Lung (tissue), 12 donors: Measurements from ENCODE around the gene ENKD1. TPM values are rescaled to one million over a fixed set of nuclear protein-coding genes. Genes with fewer than 3 reads are reported as not detected.
"Not testable (repeated sequence)": the region's sequence is repeated elsewhere in the genome, so short reads cannot be mapped to it uniquely, and the experiment has no call there.

Experiments
- ATAC-seq: fragments of 200-7000 bp; cut with Tn5 transposase; one replicate; pipeline ENCODE4 v1.9.1; 2020; ENCODE audit warnings: moderate number of reproducible peaks; ENCODE audit not compliant: insufficient read depth, low FRiP score
- DNase-seq, 3 donors: peaks; one replicate each; pipeline ENCODE4 v3.0.0-alpha.2; 2013 to 2017
- H3K27ac ChIP-seq, 2 donors: one replicate each; pipeline ENCODE4 v1.5.1; 2013; ENCODE audit warnings: mild to moderate bottlenecking in 2 of 2, moderate library complexity in 2 of 2, control low read depth in 1 of 2, inconsistent platforms in 1 of 2, low read depth in 1 of 2, low read length in 1 of 2
- H3K27me3 ChIP-seq, 3 donors: one replicate each; pipeline ENCODE4 v1.5.1; 2013; ENCODE audit warnings: low read length in 2 of 3; ENCODE audit not compliant: control insufficient read depth in 3 of 3, insufficient read depth in 3 of 3
- H3K36me3 ChIP-seq, 4 donors: one replicate each; pipeline ENCODE4 v1.5.1; 2013; ENCODE audit warnings: low read length in 4 of 4, mild to moderate bottlenecking in 1 of 4, moderate library complexity in 1 of 4; ENCODE audit not compliant: control insufficient read depth in 4 of 4, insufficient read depth in 4 of 4
- H3K4me1 ChIP-seq, 5 donors: one replicate each; pipeline ENCODE4 v1.5.1; 2013; ENCODE audit warnings: low read length in 5 of 5, mild to moderate bottlenecking in 2 of 5, moderate library complexity in 1 of 5; ENCODE audit not compliant: control insufficient read depth in 5 of 5, insufficient read depth in 5 of 5
- H3K4me3 ChIP-seq: one replicate; pipeline ENCODE4 v1.5.1; 2013; ENCODE audit warnings: mild to moderate bottlenecking, control low read depth, moderate library complexity
- H3K9ac ChIP-seq, 2 donors: one replicate each; pipeline ENCODE4 v1.5.1; 2013; ENCODE audit warnings: low read length in 2 of 2, control low read depth in 1 of 2; ENCODE audit not compliant: insufficient read depth in 1 of 2
- H3K9me3 ChIP-seq, 4 donors: one replicate each; pipeline ENCODE4 v1.5.1; 2013; ENCODE audit warnings: low read length in 3 of 4, mild to moderate bottlenecking in 1 of 4, moderate library complexity in 1 of 4; ENCODE audit not compliant: control insufficient read depth in 4 of 4, insufficient read depth in 3 of 4
- WGBS, 2 donors: extraction: QIAGEN DNeasy Blood & Tissue Kit; methylation state at CpG; one replicate each; pipeline ENCODE4 v1.1.7; 2013; 5-methylcytosine and 5-hydroxymethylcytosine counted together
- polyA plus RNA-seq, 2 donors: library from polyadenylated mRNA; stranded (reverse); fragments of 200-250 nt; gene quantifications; one replicate each; pipeline ENCODE4 v1.2.1, GENCODE V29; 2013
- total RNA-seq, 2 donors: library from RNA; depleted of rRNA in 1 of 2; stranded (reverse); fragments of >200 nt in 1 of 2; gene quantifications; one replicate each; pipeline ENCODE4 v1.2.1, GENCODE V29; 2014 to 2021
- TF ChIP-seq, protein P1 (sequence below): IDR thresholded peaks from 2 replicates; pipeline ENCODE4 v1.5.1; 2012; ENCODE audit warnings: mild to moderate bottlenecking; ENCODE audit errors: control extremely low read depth, extremely low read depth
- donor health status: control.
- donor health status: control.
- donor health status: Bipolar disorder and iron deficiency.
- donor health status: healthy.
- donor health status: DM: yes; HTN: yes; CAD: no.

ENKD1 gene
- total and polyA plus RNA-seq, 4 donors: 24.4 to 35.9 (median 31.1) TPM

DNA sequence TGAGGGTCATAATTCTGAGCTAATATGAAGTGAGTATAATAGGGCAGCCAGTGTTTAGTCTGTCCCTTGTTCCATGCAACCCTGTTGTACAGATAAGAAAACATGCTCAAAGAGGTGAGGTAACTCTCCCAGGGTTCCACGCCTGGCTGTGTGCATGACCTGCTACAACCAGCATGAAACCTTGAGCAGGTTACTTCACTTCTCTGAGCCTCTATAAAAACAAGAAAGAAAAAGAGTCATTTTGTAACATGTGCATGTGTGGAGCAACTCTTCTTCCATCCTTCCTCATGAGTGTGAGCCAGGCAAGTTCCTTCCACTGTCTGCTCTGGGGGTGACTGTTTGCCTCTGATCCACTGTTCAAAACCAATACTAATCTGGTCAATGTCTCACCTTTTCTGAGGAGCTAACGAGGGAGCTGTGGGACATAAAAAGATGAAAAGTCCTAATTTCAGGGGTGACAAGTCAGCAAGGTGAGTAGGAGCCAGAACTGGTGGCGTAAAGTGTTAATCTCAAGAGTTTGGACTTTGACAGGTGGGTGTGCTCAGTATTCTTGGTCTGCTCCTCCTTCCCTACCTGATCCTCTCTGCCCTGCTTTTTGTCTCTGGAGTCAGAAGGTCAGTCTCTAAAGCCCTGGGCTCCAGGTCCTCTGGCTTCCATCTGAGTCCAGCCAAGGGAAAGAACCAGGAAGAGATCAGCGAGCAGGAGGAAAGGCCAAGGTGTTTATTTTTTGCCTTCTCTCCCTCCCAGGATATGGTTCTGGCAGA lies 31.1 kb upstream of the ENKD1 start:
- Histone ChIP-seq H3K4me1 (no peaks in the 10 kb centered on the region), H3K27ac (no peak overlapping the region), H3K27me3 (no peaks in the 10 kb centered on the region), H3K9ac (no peak overlapping the region), H3K4me3 (no peak overlapping the region), H3K9me3 (no peaks in the 10 kb centered on the region), H3K36me3 (peaks cover 0 to 8% (median 2%) of the 10 kb centered on the region in 4 donors)
- TF ChIP-seq, protein P1, sequence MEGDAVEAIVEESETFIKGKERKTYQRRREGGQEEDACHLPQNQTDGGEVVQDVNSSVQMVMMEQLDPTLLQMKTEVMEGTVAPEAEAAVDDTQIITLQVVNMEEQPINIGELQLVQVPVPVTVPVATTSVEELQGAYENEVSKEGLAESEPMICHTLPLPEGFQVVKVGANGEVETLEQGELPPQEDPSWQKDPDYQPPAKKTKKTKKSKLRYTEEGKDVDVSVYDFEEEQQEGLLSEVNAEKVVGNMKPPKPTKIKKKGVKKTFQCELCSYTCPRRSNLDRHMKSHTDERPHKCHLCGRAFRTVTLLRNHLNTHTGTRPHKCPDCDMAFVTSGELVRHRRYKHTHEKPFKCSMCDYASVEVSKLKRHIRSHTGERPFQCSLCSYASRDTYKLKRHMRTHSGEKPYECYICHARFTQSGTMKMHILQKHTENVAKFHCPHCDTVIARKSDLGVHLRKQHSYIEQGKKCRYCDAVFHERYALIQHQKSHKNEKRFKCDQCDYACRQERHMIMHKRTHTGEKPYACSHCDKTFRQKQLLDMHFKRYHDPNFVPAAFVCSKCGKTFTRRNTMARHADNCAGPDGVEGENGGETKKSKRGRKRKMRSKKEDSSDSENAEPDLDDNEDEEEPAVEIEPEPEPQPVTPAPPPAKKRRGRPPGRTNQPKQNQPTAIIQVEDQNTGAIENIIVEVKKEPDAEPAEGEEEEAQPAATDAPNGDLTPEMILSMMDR: no peak
- DNase-seq: no peak
- ATAC-seq: no peak
- 65 to 82% methylated on average over 4 of the region's 4 CpGs for whole genome bisulfite sequencing, 2 donors

DNA sequence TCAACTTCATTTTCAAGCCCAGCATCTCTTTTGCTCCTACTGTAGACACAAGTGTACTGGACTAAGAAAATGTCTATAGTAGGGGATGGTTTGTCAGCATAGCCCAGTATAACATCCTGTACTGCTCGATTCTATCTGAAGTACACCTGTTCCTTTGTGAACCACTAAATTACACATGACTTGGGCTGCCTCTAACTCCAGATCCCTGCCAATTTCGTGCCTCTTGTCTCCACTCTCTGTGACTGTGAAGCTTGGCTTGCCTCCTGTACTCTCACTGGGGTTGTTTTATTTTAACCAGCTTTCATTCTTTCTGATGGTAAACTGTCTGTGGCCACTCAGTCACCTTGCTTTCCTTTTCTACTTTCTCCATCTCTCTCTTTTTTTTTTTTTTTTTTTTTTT lies 28.1 kb upstream of the ENKD1 start:
- no peaks in the 10 kb centered on the region for H3K27me3 ChIP-seq
- no peak overlapping the region for H3K4me3 ChIP-seq
- no peak for ATAC-seq
- H3K9ac ChIP-seq: no peak overlapping the region
- H3K36me3 ChIP-seq: peaks cover 0 to 8% (median 2%) of the 10 kb centered on the region in 4 donors
- no peak overlapping the region for H3K27ac ChIP-seq
- H3K4me1 ChIP-seq: no peaks in the 10 kb centered on the region
- TF ChIP-seq, protein P1: no peak
- H3K9me3 ChIP-seq: no peaks in the 10 kb centered on the region
- no peak for DNase-seq
- 62 to 70% methylated on average over 2 of the region's 2 CpGs for WGBS, 2 donors

- 78 to 89% methylated on average over 8 of the region's 8 CpGs for WGBS, 2 donors
- H3K27ac ChIP-seq, H3K36me3 ChIP-seq, H3K4me1 ChIP-seq, ATAC-seq, H3K9me3 ChIP-seq, H3K9ac ChIP-seq, DNase-seq, H3K27me3 ChIP-seq, H3K4me3 ChIP-seq: not testable (repeated sequence)
These were observed 27.2 kb upstream of the ENKD1 start for GRCh38 chr16:67693517-67694285.

DNA sequence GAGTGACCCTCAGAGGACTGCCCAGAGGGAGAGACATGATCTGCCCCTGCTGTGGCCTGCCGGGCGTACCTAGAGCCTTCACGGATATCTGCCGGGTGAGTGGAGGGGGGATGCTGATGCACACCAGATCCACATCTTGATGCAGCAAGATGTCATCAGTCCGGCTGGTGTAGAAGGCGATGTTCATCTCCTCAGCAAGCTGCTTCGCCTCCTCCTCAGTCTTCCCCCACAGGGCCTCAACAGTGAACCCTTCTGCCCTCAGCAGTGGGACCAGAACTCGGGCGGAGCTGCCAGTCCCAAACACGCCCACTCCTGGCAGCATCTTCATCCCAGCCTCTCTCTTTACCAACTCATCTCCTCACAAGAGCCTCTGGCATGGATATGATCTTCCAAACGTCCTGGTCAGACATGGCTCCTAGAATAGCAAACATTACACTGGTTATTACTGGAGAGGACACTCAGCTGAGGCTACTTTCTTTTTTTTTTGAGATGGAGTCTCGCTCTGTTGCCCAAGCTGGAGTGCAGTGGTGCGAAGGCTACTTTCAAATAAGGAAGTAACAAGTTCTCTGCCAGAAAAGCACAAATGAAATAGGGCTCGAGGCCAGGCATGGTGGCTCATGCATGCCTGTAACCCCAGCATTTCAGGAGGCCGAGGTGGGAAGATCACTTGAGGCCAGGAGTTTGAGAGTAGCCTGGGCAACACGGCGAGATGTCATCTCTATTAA lies 19.0 kb upstream of the ENKD1 start:
- Histone ChIP-seq H3K36me3 (peaks cover 5 to 14% (median 11%) of the 10 kb centered on the region in 4 donors), H3K9ac (no peak overlapping the region), H3K9me3 (no peaks in the 10 kb centered on the region), H3K4me3 (no peak overlapping the region), H3K27me3 (no peaks in the 10 kb centered on the region), H3K27ac (peak overlapping the region; percentile 12 to 62), H3K4me1 (peaks cover 0 to 7% (median 0%) of the 10 kb centered on the region in 5 donors)
- ATAC-seq (no peak), DNase-seq (no peak)
- TF ChIP-seq, protein P1: no peak
- WGBS, 2 donors: 77 to 80% methylated on average over 17 of the region's 17 CpGs
